HuH-7 (cell line): Measurements from ENCODE around the gene ELL3.
"Not testable (repeated sequence)": the region's sequence is repeated elsewhere in the genome, so short reads cannot be mapped to it uniquely, and the experiment has no call there.

Source experiments
- DNase-seq: peaks from one replicate; pipeline ENCODE4 v3.0.0; 2011; ENCODE audit warnings: low spot score

The ELL3 gene, protein sequence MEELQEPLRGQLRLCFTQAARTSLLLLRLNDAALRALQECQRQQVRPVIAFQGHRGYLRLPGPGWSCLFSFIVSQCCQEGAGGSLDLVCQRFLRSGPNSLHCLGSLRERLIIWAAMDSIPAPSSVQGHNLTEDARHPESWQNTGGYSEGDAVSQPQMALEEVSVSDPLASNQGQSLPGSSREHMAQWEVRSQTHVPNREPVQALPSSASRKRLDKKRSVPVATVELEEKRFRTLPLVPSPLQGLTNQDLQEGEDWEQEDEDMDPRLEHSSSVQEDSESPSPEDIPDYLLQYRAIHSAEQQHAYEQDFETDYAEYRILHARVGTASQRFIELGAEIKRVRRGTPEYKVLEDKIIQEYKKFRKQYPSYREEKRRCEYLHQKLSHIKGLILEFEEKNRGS

DNA sequence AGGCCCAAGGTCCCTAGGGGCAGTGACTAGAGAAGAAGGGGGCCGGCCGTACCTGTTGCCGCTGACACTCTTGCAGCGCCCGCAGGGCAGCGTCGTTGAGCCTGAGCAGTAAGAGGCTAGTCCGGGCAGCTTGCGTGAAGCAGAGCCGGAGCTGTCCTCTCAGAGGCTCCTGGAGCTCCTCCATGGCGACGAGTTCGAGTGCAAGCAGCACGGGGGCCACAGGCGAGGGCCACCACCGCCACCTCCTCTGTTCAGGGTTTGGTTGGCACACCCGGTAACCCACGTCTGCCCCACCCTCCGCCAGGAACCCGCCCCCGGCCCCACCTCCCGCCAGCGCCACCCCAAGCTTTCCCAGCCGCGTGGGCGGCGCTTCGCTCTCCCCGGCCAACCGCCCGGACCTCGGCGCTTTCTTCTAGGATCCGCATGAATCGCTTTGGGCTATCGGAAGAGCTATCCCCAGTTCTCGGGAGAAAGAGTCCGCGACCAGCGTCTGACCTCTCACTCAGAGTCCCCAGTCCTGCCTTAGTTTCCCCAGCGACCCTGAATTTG, at the start of gene ELL3:
Gene ELL3, minus strand, starts transcription at position 249 of the 549 bp plus-strand sequence. Its CDS starts 65 bp downstream, at position 184.
- peak; percentile 64 for DNase-seq

DNA sequence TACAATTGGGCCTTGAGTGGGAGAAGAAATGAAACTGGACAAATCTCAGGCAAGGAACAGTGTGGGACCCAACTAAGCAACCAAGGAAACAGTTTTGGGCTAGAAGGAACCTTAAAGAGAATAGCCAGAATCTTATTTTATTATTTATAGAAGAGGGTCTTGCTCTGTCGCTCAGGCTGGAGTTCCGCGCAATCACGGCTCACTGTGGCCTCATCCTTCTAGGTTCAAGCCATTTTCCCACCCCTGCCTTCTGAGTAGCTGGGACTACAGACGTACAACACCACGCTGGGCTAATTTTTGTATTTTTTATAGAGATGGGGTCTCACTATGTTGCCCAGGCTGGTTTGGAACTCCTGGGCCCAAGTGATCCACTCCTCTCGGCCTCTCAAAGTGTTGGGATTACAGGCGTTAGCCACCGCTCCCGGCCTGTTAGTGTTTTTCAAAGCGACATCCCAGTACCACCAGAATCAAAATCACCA, 49.3 kb upstream of the ELL3 start:
- DNase-seq = no peak

GRCh38 chr15:43825305-43825704, 48.5 kb upstream of the ELL3 start:
- DNase-seq = not testable (repeated sequence)

DNA sequence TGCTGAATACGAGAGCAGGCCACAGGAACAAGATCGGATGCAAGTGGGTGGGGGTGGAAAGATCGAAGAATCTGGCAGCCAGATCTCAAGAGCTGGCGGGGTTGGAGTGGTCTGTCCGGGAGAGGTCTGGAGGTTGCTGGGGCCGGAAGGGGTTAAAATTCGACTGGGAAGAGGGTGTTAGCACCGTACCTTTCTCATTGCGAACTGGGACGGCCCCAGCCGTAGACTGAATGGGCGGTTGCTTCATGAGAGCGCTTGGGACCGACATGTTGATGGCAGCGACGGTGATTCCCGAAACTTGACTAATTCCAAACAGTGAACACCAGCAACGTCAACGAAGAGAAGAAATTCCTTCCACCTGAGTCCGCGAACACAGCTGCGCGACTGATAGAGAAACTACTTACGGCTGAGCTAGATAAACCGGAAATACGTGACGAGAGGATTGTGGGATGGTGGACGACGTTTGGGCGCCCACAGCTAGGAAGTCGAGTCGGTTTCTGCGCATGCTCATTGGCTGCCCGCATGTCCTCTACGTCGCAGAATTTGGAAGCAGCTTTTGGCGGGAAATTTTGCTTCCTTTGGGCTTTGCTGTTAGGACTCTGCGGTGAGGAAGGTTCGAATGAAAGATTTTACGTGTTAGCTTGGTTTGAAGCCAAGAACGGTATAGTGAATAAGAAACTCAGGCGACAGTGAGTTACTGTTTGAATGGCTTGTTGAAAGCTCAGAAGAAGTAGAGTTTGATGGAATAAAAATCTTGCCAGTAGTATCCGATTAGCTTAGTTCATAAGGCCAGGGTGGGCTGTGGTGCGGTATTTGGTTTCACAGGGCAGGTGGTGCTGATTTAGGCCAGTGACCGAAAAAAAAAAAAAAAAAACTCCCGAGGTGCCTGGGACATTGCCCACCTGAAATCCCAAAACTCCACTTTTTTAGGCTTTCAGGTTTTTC, 47.8 kb upstream of the ELL3 start, which contains the start of gene MFAP1:
Gene MFAP1, minus strand, starts transcription at position 389 of the 945 bp plus-strand sequence. Its CDS starts 121 bp downstream, at position 268.
- peak; percentile 87 for DNase-seq

DNA sequence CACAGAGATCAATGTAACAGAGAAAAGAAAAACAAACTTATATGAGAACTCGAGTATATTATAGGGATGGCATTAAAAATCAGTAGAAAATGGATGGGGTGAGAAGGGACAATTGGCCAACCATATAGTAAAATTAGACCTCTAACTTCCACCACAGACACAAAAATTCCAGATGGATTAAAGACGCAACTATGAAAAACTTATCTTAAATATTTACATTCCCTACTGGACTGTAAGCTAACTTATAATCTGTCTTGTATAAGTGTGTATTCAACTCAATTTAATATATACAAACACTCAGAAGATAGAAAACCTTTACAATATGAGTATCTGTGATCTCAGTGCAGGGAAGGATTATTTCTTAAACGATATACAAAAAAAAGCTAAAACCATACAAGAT, 44.7 kb upstream of the ELL3 start:
- DNase-seq = no peak

DNA sequence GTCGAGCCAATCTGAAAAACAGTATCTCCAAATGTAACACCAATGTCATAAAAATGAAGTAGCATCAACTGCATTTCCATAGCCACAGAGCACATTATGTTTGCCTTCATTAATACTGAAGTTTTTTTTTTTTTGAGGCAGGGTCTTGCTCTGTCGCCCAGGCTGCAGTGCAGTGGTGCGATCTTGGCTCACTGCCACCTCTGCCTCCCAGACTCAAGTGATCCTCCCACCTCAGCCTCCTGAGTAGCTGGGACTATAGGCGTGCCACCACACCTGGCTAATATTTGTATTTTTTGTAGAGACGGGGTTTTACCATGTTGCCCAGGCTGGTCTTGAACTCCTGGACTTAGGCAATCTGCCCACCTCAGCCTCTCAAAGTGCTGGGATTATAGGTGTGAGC, 38.3 kb upstream of the ELL3 start:
- DNase-seq = not testable (repeated sequence)

DNA sequence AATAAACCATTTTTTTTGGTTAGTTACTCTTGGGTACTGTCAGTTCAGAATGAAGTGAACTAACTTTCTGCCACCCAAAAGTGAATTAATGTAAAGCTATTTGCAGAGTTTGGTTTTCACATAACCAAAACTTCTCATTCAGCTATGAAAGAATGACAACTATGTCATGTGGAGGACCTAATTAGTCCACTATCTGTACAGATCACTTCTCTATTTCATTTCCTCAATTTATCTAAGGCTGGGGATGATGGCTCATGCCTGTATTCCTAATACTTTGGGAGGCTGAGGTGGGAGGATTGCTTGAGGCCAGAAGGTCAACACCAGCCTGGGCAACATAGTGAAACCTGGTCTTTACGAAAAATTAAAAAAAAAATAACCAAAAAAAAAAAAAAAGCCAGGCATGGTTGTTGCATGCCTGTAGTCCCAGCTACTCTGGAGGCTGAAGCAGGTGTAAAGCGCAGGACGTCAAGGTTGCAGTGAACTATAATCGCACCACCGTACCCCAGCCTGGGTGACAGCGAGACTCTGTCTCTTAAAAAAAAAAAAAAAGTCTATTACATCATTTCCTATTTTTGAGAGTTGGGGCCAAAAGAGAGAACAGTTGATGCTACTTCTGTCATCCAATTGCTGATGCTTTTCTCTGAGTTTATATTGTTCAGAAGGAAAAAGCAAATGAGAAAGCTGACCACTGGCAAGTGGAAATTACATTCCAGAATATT, 32.4 kb upstream of the ELL3 start:
- DNase-seq = no peak

DNA sequence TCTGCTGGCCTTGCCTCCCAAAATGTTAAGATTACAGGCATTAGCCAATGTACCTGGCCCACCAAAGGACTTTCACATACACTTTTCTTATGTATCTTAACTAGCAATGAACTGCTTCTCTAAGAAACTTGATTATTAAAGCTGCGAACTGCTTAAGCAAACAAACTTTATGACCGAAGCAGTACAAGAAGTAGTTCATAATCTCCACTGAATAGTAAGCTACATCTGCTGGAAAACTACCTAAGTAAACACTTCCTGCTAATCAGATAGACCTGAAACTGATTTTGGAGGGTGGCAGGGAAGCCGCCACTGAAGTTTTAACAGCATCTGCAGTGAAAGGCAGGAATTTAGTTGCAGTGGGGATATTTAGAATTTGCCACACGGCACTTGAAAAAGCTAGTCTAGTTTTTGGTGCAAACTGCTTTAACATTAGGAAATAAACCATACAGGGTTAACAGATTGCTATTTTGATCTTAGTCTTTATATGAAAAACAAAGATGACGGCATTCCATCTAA, 31.7 kb upstream of the ELL3 start:
- DNase-seq = no peak

GRCh38 chr15:43802676-43803075, 25.9 kb upstream of the ELL3 start:
- DNase-seq = not testable (repeated sequence)

DNA sequence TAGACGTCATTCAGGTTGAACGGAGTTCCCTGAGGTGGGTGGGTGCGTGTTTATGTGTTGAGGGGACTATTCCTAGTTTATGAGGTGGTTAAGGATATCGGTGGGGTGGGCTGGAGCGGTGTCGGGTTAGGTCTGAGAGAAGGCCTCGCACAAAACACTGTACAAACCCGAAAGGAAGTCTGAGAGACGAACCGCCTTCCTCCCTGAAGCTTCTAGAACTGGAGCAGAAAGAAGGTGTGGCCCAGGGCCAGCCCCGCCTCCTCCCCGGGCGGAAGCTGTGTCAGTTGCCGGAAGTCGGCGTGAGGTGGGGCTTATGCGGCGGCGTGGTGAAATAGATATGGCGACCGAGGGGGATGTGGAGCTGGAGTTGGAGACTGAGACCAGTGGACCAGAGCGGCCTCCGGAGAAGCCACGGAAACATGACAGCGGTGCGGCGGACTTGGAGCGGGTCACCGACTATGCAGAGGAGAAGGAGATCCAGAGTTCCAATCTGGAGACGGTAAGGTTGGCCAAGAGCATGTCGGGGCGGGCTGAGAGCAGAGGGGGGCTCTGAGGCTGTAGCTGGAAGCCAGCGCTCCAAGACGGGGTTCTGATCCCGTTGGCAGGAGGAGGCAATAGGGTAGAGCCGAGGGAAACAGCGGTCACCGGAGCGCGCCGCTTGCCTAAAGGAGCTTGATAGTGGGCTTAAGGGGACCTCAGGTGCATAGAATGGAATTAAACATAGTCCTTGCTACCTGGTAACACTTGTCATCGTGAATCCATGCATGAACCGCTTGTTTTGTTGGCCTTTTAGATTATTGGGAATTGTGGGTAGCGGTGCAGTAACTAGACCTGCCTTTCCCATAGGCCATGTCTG, 23.7 kb upstream of the ELL3 start, which contains the start of gene HYPK:
Gene HYPK, plus strand, starts transcription at position 314 of the 856 bp plus-strand sequence. Its CDS starts 24 bp downstream, at position 338.
- DNase-seq = peak; percentile 52

DNA sequence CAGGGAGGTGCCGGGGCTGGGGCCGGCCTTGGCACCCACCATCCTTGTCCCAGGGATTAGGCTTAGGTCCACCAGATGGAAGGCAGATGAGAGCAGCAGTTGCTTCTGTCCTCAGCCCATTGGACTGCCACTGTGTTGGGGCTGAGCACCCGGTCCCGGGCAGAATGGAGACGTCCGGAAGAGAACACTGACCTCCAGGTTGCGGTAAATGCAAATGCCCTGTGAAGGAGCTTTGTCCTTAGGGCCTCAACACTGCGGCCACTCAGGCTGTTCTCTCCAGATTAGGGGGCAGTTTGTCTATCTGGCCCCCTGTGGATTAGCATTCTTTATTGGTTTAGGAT, 23.1 kb upstream of the ELL3 start, which contains the start of gene SERINC4:
Gene SERINC4, minus strand, starts transcription at position 276 of the 341 bp plus-strand sequence. Its CDS starts 234 bp downstream, at position 42.
- DNase-seq = no peak

- no peak for DNase-seq
Observed at GRCh38 chr15:43799209-43799944, 22.6 kb upstream of the ELL3 start.

GRCh38 chr15:43796566-43796965, 19.8 kb upstream of the ELL3 start:
- no peak for DNase-seq

GRCh38 chr15:43795997-43796396, 19.2 kb upstream of the ELL3 start:
- no peak for DNase-seq

- DNase-seq = no peak
Observed at GRCh38 chr15:43795197-43795596, 18.4 kb upstream of the ELL3 start.

GRCh38 chr15:43794269-43795037, 17.7 kb upstream of the ELL3 start:
- no peak for DNase-seq

DNA sequence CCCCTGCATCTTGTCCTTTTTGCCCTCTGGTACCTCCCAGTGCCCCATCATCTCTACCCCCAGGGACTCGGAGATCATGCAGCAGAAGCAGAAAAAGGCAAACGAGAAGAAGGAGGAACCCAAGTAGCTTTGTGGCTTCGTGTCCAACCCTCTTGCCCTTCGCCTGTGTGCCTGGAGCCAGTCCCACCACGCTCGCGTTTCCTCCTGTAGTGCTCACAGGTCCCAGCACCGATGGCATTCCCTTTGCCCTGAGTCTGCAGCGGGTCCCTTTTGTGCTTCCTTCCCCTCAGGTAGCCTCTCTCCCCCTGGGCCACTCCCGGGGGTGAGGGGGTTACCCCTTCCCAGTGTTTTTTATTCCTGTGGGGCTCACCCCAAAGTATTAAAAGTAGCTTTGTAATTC, 16.9 kb upstream of the ELL3 start:
- DNase-seq = no peak

GRCh38 chr15:43792761-43793476, 16.2 kb upstream of the ELL3 start:
- no peak for DNase-seq
